Ascending aorta (tissue), 2 donors: Measurements from ENCODE around the gene HDAC9. TPM values are rescaled to one million over a fixed set of nuclear protein-coding genes. Genes with fewer than 3 reads are reported as not detected.

ENCODE experiments used
- DNase-seq, 2 donors: peaks; one replicate each; pipeline ENCODE4 v3.0.0-alpha.2; 2019; ENCODE audit warnings: low spot score in 2 of 2
- H3K27ac ChIP-seq, 2 donors: fragments of 200-600 bp; sonication (generic); one replicate each; pipeline ENCODE4 v1.5.1; 2016 to 2017; ENCODE audit warnings: mild to moderate bottlenecking in 1 of 2
- H3K27me3 ChIP-seq: fragments of 200-600 bp; sonication (generic); one replicate; pipeline ENCODE4 v1.5.1; 2017
- H3K36me3 ChIP-seq, 2 donors: fragments of 200-600 bp; sonication (generic); one replicate each; pipeline ENCODE4 v1.5.1; 2016
- H3K4me1 ChIP-seq, 2 donors: fragments of 200-600 bp; sonication (generic); one replicate each; pipeline ENCODE4 v1.5.1; 2016 to 2017; ENCODE audit warnings: mild to moderate bottlenecking in 1 of 2
- H3K4me3 ChIP-seq, 2 donors: fragments of 200-600 bp; sonication (generic); one replicate each; pipeline ENCODE4 v1.5.1; 2016 to 2017; ENCODE audit warnings: mild to moderate bottlenecking in 1 of 2
- H3K9me3 ChIP-seq, 2 donors: fragments of 200-600 bp; sonication (generic); one replicate each; pipeline ENCODE4 v1.5.1; 2016
- CTCF ChIP-seq, 3 experiments: fragments of 200-600 bp in 2 of 3; fragments of 450-650 bp in 1 of 3; sonication (generic) in 2 of 3; IDR thresholded peaks; one replicate each; pipeline ENCODE4 v1.5.1; 2016 to 2019; ENCODE audit warnings: antibody characterized with exemption in 3 of 3, mild to moderate bottlenecking in 1 of 3, moderate library complexity in 1 of 3
- intact Hi-C: fragments of 100-400 bp; cut with DNase I; formaldehyde crosslinking; loops from one replicate; pipeline ENCODE4 v1.15.1; 2023
- total RNA-seq: library from RNA; depleted of rRNA; stranded (reverse); fragments of >200 nt; gene quantifications from one replicate; pipeline ENCODE4 v1.1.0, GENCODE V29; 2016

The HDAC9 gene
- total RNA-seq, 1 donor from 2014 or later, result 33.4 TPM

DNA sequence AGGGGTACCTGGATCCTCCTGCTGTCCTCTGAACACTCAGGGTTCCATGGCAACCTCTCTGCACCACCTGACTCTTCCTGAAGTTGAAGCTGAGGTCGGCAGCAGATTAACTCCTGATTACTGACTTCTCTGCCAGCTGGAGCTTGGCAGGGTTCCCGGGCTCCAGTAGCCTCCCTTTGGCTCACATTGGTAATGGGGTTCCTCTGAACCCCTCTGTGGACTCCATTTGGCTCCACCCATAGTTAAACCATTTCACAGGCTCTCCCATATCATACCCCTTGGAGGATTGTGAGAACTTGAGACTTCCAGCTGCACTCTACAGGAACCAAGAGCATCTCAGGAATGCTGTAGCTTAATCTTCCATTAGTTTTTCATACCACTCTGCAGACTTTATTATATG, 292.5 kb downstream of the HDAC9 start:
- DNase-seq, result no peak
- no peak for TF ChIP-seq CTCF (IDR thresholded peaks at IDR 0.05)
- no peaks in the 10 kb centered on the region for H3K36me3 ChIP-seq
- intact Hi-C loops, result no loop called here
- H3K27ac ChIP-seq, result no peak overlapping the region
- peaks cover 0 to 11% of the 10 kb centered on the region in 2 donors for H3K4me1 ChIP-seq
- H3K27me3 ChIP-seq, result no peaks in the 10 kb centered on the region
- no peak overlapping the region for H3K4me3 ChIP-seq
- no peaks in the 10 kb centered on the region for H3K9me3 ChIP-seq

GRCh38 chr7:18792871-18793595, 297.5 kb downstream of the HDAC9 start:
- H3K4me3 ChIP-seq, result peak overlapping the region; percentile 29 to 54
- peak overlapping the region; percentile 69 to 75 for H3K27ac ChIP-seq
- no peak for DNase-seq

GRCh38 chr7:18796216-18796615, 300.7 kb downstream of the HDAC9 start:
- Histone ChIP-seq H3K27me3 (no peaks in the 10 kb centered on the region), H3K4me3 (no peak overlapping the region), H3K36me3 (no peaks in the 10 kb centered on the region), H3K4me1 (peaks cover 0 to 20% of the 10 kb centered on the region in 2 donors), H3K27ac (no peak overlapping the region), H3K9me3 (no peaks in the 10 kb centered on the region)
- DNase-seq, result no peak
- TF ChIP-seq CTCF (IDR thresholded peaks at IDR 0.05), result no peak
- intact Hi-C loops, result no loop called here

More at GRCh38 chr7:18792871-18793595, 297.5 kb downstream of the HDAC9 start:
- intact Hi-C loops, result loop anchor here (5.0 kb wide), 1 partner anchor 314 kb away; no protein-coding TSS in a partner anchor
- peaks cover 0 to 20% of the 10 kb centered on the region in 2 donors for H3K4me1 ChIP-seq
- no peak for TF ChIP-seq CTCF (IDR thresholded peaks at IDR 0.05)
- no peaks in the 10 kb centered on the region for H3K9me3 ChIP-seq
- no peaks in the 10 kb centered on the region for H3K27me3 ChIP-seq
- no peaks in the 10 kb centered on the region for H3K36me3 ChIP-seq

DNA sequence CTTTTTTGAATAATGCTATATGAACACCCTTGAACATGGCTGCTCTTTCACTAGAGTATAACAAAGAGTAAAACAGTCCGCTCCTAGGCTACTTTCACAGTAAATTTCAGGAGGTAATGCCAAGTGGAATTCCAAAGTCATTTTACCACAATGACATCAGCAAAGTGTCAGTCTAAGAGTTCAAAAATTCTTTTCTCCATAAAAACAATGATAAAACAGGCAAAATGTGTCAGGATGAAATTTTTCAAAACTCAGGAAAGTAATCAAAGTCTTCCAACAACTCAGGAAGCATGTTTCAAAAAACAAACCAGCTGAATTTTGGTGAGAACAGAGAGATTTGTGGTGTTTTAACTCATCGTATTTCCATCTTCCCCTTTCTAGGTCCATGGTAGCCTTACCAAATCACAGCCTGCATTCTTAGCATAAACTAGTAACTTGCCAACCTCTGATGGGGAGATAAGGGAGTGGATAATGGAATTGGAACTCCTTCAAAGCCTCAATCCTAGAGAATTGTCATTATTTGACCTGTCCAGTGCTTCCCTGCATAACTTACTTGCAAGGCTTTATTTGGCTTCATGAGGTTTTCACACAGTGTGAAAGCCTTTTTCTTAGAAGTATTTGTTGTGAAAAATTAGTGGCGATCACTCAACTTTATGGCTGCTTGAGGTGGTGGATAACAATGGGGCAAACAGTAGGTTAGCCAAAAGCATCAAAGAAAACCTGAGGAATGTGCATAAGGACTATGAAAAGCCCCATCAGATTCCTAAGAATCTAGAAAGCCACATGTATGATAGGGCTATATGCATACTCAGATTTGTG, 302.7 kb downstream of the HDAC9 start:
- peaks cover 0 to 10% of the 10 kb centered on the region in 2 donors for H3K4me1 ChIP-seq
- no peaks in the 10 kb centered on the region for H3K27me3 ChIP-seq
- H3K9me3 ChIP-seq, result no peaks in the 10 kb centered on the region
- peak overlapping the region in 1 of 2 donors; percentile 30 for H3K27ac ChIP-seq
- H3K36me3 ChIP-seq, result no peaks in the 10 kb centered on the region
- intact Hi-C loops, result no loop called here
- no peak overlapping the region for H3K4me3 ChIP-seq
- no peak for TF ChIP-seq CTCF (IDR thresholded peaks at IDR 0.05)
- DNase-seq, result no peak

- Histone ChIP-seq H3K36me3 (no peaks in the 10 kb centered on the region), H3K27me3 (no peaks in the 10 kb centered on the region), H3K9me3 (no peaks in the 10 kb centered on the region), H3K4me3 (no peak overlapping the region), H3K4me1 (peaks cover 0 to 4% of the 10 kb centered on the region in 2 donors), H3K27ac (no peak overlapping the region)
- DNase-seq, result no peak
- TF ChIP-seq CTCF (IDR thresholded peaks at IDR 0.05), result no peak
- intact Hi-C loops, result no loop called here
These were observed 304.4 kb downstream of the HDAC9 start for GRCh38 chr7:18799899-18800298.
